ENCODE results near the gene RHEX.

- no peak for TF ChIP-seq REST (IDR thresholded peaks at IDR 0.05; ENCODE audit: insufficient read depth in 1 of 2, low read depth in 2 of 2, low read length in 2 of 2)
- no peak for TF ChIP-seq TAF1 (IDR thresholded peaks at IDR 0.05; ENCODE audit: borderline replicate concordance, insufficient read depth, low read length)
- TF ChIP-seq POLR2AphosphoS5 (IDR thresholded peaks at IDR 0.05; ENCODE audit: low read depth, low read length) = no peak
- TF ChIP-seq SIN3A (IDR thresholded peaks at IDR 0.05; ENCODE audit: borderline replicate concordance, insufficient read depth, low read length) = no peak
- no peak for TF ChIP-seq FOXP2 (optimal IDR thresholded peaks at IDR 0.05; ENCODE audit: borderline replicate concordance, extremely low read depth, extremely low read length, insufficient read depth)
Observed at GRCh38 chr1:206109718-206110117, 56.7 kb downstream of the RHEX start.
